PFSK-1 (cell line): ENCODE data around the gene CDH26.

Experiments used
- FOXP2 ChIP-seq: optimal IDR thresholded peaks from 2 replicates; pipeline ENCODE3; 2011; ENCODE audit warnings: borderline replicate concordance, control low read depth, inconsistent platforms; ENCODE audit not compliant: insufficient read depth; ENCODE audit errors: extremely low read length, extremely low read depth
- POLR2AphosphoS5 ChIP-seq: IDR thresholded peaks from 2 replicates; pipeline ENCODE4 v1.6.1; 2012; ENCODE audit warnings: low read depth, mild to moderate bottlenecking, control low read depth, low read length, moderate library complexity
- REST ChIP-seq, 2 experiments: IDR thresholded peaks; 2 replicates each; pipeline versions ENCODE4 v1.6.1 to v1.8.0; 2011 to 2012; ENCODE audit warnings: low read depth in 2 of 2, low read length in 2 of 2, control low read depth in 1 of 2, inconsistent platforms in 1 of 2, mild to moderate bottlenecking in 1 of 2, moderate library complexity in 1 of 2; ENCODE audit not compliant: insufficient read depth in 1 of 2
- SIN3A ChIP-seq: IDR thresholded peaks from 2 replicates; pipeline ENCODE4 v1.6.1; 2012; ENCODE audit warnings: mild to moderate bottlenecking, low read length, moderate library complexity, borderline replicate concordance; ENCODE audit not compliant: insufficient read depth
- TAF1 ChIP-seq: IDR thresholded peaks from 2 replicates; pipeline ENCODE4 v1.6.1; 2012; ENCODE audit warnings: low read length, control low read depth, borderline replicate concordance; ENCODE audit not compliant: insufficient read depth

CDH26 gene

GRCh38 chr20:60013296-60014139, 55.3 kb downstream of the CDH26 start:
- no peak for TF ChIP-seq REST (IDR thresholded peaks at IDR 0.05; ENCODE audit: insufficient read depth in 1 of 2, low read depth in 2 of 2, low read length in 2 of 2)
- no peak for TF ChIP-seq TAF1
- no peak for TF ChIP-seq SIN3A
- TF ChIP-seq POLR2AphosphoS5, result no peak
- no peak for TF ChIP-seq FOXP2

- TF ChIP-seq SIN3A (no peak), FOXP2 (no peak), TAF1 (no peak), REST (IDR thresholded peaks at IDR 0.05; ENCODE audit: insufficient read depth in 1 of 2, low read depth in 2 of 2, low read length in 2 of 2) (no peak), POLR2AphosphoS5 (no peak)
Measured at GRCh38 chr20:60016406-60016805, 58.2 kb downstream of the CDH26 start.

GRCh38 chr20:60020251-60020650, 62.0 kb downstream of the CDH26 start:
- no peak for TF ChIP-seq REST (IDR thresholded peaks at IDR 0.05; ENCODE audit: insufficient read depth in 1 of 2, low read depth in 2 of 2, low read length in 2 of 2)
- TF ChIP-seq SIN3A, result no peak
- no peak for TF ChIP-seq POLR2AphosphoS5
- no peak for TF ChIP-seq TAF1
- TF ChIP-seq FOXP2, result no peak

GRCh38 chr20:60021104-60021503, 62.9 kb downstream of the CDH26 start:
- TF ChIP-seq POLR2AphosphoS5 (no peak), REST (IDR thresholded peaks at IDR 0.05; ENCODE audit: insufficient read depth in 1 of 2, low read depth in 2 of 2, low read length in 2 of 2) (no peak), FOXP2 (no peak), SIN3A (no peak), TAF1 (no peak)
